ENCODE results near the gene PHF19. TPM values are rescaled to one million over a fixed set of nuclear protein-coding genes. Genes with fewer than 3 reads are reported as not detected.

PHF19 gene
- total RNA-seq, 1 donor from 2014 or later, result 170 TPM

- H3K4me3 Mint-ChIP-seq (ENCODE audit: low read depth), result peak overlapping the region; percentile 4
- H3K9me3 Mint-ChIP-seq, result no peaks in the 10 kb centered on the region
- H3K4me1 Mint-ChIP-seq (ENCODE audit: low read depth), result peaks cover 79% of the 10 kb centered on the region
- H3K27me3 Mint-ChIP-seq (ENCODE audit: low read depth), result no peaks in the 10 kb centered on the region
- intact Hi-C loops (cut with micrococcal nuclease), result no loop called here
- DNase-seq (ENCODE audit: low spot score), result no peak
- H3K36me3 Mint-ChIP-seq (ENCODE audit: low read depth), result peaks cover 97% of the 10 kb centered on the region
- peak overlapping the region; percentile 78 for H3K27ac Mint-ChIP-seq
Measured at GRCh38 chr9:120905315-120906164, 28.6 kb upstream of the PHF19 start.

DNA sequence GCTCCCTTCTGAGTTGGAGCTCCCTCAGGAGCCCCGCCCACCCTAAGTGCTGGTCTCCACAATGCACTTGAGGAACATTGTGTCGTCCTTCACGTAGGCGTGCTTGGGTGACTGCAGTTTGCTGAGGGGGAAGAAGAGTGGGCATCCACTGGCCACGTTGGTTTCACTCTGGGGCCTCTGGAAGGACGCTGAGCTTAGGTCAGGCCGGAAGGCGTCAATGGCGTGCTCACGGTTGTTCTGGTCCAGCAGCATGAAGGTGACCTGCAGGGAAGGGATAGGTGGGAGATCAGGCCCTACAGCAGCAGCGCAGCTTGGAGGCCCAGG lies 28.0 kb upstream of the PHF19 start:
- peak overlapping the region; percentile 4 for H3K4me3 Mint-ChIP-seq (ENCODE audit: low read depth)
- DNase-seq (ENCODE audit: low spot score), result no peak
- peaks cover 80% of the 10 kb centered on the region for H3K4me1 Mint-ChIP-seq (ENCODE audit: low read depth)
- intact Hi-C loops (cut with micrococcal nuclease), result no loop called here
- H3K27me3 Mint-ChIP-seq (ENCODE audit: low read depth), result no peaks in the 10 kb centered on the region
- H3K9me3 Mint-ChIP-seq, result no peaks in the 10 kb centered on the region
- peaks cover 97% of the 10 kb centered on the region for H3K36me3 Mint-ChIP-seq (ENCODE audit: low read depth)
- peak overlapping the region; percentile 78 for H3K27ac Mint-ChIP-seq

GRCh38 chr9:120904061-120904977 lies 27.3 kb upstream of the PHF19 start:
- Mint-ChIP-seq H3K9me3 (no peaks in the 10 kb centered on the region), H3K27me3 (ENCODE audit: low read depth) (no peaks in the 10 kb centered on the region), H3K4me3 (ENCODE audit: low read depth) (no peak overlapping the region), H3K36me3 (ENCODE audit: low read depth) (peaks cover 95% of the 10 kb centered on the region), H3K27ac (peak overlapping the region; percentile 78), H3K4me1 (ENCODE audit: low read depth) (peaks cover 80% of the 10 kb centered on the region)
- DNase-seq (ENCODE audit: low spot score), result no peak
- intact Hi-C loops (cut with micrococcal nuclease), result no loop called here

DNA sequence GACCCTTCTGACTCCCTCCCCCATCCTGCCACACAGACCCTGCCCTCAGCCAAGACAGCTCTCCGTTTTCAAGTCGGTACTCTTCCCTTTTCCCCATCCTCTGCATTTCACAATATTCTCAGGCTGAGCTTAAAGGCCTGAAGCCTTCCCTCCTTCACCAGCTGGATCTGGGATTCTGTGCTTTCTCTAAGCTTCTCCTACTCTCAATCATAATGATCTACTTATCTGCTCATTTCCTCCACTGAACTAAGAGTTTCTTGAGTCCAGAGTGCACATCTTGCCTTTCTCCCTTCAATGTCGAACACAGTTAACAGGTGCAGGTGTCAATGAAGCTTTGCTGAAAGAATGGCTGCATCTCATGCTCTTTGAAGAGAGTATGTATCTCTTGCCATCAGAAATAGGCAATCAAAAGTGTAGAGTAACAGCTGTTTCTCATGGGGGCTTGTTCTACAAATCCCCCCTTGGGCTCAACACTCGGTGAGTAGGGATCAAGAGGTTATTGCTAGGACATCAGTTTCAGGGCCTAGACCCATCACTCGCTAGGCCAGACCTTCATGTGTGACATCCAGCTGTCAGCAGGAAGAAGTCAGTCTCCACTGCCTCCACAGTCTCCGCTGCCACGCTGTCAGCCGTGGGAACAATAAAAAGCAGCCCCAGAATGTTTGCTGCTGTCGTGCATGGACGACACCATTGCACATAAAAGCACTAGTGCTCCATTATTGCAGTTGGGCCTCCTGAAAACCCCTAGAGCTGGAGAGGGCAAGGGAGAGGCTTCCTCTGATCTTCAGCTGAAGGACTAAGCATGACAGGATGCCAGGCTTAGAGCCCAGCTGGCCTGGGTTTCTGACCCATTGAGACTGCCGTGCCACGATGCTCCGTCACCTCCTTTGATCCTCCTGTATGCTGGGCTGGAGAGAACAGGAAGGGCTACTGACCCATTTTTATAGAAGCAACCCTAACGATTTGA lies 25.9 kb upstream of the PHF19 start:
- peak overlapping the region; percentile 19 for H3K4me3 Mint-ChIP-seq (ENCODE audit: low read depth)
- H3K4me1 Mint-ChIP-seq (ENCODE audit: low read depth), result peaks cover 84% of the 10 kb centered on the region
- intact Hi-C loops (cut with micrococcal nuclease), result no loop called here
- H3K36me3 Mint-ChIP-seq (ENCODE audit: low read depth), result peaks cover 95% of the 10 kb centered on the region
- DNase-seq (ENCODE audit: low spot score), result no peak
- no peaks in the 10 kb centered on the region for H3K27me3 Mint-ChIP-seq (ENCODE audit: low read depth)
- no peaks in the 10 kb centered on the region for H3K9me3 Mint-ChIP-seq
- peak overlapping the region; percentile 70 for H3K27ac Mint-ChIP-seq

DNA sequence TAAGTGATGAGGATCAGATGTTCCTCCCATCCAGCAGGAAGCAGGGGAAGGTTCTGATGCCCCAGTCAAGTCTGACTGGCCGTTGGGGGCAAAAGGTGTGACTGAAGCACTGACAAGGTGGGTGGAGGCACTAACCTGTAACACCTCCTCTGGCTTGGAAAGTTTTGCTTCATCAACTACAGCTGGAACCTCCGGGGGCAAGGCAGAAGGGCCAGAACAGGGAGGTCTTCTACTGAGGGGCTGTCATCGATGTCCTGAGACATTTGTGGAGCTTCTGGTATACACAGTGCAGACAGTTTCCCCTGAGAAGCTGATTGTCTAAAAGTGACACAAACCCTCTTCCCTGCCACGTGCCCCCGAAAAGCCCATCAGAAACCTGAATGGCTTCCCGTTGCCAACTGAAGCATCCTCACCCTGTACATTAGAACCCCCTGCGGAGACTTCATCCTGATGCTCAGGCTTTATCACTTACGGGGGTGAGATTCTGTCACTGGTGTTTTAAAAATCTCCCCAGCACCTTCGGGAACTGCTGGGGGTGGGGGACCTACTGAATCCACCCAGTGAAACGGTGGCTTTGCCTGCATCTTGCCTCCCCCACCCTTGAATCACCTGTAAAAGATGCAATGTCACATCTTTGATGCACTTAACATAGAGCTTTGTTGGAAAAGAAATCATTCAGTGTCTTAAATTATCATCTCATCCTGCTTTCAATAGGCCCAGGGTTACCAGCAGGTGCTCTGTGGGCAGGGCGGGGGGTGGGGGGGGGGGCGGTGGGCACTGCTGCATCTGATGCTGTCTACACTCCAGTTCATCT lies 25.0 kb upstream of the PHF19 start:
- peak overlapping the region; percentile 70 for H3K27ac Mint-ChIP-seq
- peaks cover 82% of the 10 kb centered on the region for H3K4me1 Mint-ChIP-seq (ENCODE audit: low read depth)
- no peak for DNase-seq (ENCODE audit: low spot score)
- H3K4me3 Mint-ChIP-seq (ENCODE audit: low read depth), result no peak overlapping the region
- intact Hi-C loops (cut with micrococcal nuclease), result no loop called here
- no peaks in the 10 kb centered on the region for H3K27me3 Mint-ChIP-seq (ENCODE audit: low read depth)
- H3K36me3 Mint-ChIP-seq (ENCODE audit: low read depth), result peaks cover 92% of the 10 kb centered on the region
- H3K9me3 Mint-ChIP-seq, result no peaks in the 10 kb centered on the region

DNA sequence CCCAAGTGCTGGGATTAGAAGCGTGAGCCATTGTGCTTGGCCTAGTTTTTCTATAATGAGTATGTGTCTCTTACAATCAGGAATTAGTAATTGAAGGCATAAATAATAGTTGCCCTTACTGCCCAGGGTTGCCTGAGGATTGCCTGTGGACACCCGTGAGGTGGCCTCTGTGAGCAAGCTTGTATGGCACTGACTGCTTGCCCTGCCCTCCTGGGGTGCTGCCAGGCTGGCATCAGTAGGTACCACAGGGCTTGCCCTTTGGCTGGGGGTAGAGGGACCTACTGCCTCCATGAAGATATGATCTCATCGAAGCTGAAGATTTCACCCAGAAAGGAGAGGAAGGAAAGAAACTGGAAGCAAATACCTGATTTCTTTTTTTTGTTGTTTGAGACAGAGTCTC lies 23.8 kb upstream of the PHF19 start:
- Mint-ChIP-seq H3K36me3 (ENCODE audit: low read depth) (peaks cover 85% of the 10 kb centered on the region), H3K27ac (peak overlapping the region; percentile 82), H3K4me3 (ENCODE audit: low read depth) (no peak overlapping the region), H3K27me3 (ENCODE audit: low read depth) (no peaks in the 10 kb centered on the region), H3K9me3 (no peaks in the 10 kb centered on the region), H3K4me1 (ENCODE audit: low read depth) (peaks cover 75% of the 10 kb centered on the region)
- DNase-seq (ENCODE audit: low spot score), result no peak
- intact Hi-C loops (cut with micrococcal nuclease), result loop anchor here (1.0 kb wide), 1 partner anchor 9 kb away; no protein-coding TSS in a partner anchor

GRCh38 chr9:120899490-120900068 lies 22.6 kb upstream of the PHF19 start:
- Mint-ChIP-seq H3K9me3 (no peaks in the 10 kb centered on the region), H3K27me3 (ENCODE audit: low read depth) (no peaks in the 10 kb centered on the region), H3K4me3 (ENCODE audit: low read depth) (no peak overlapping the region), H3K27ac (peak overlapping the region; percentile 82), H3K36me3 (ENCODE audit: low read depth) (peaks cover 73% of the 10 kb centered on the region), H3K4me1 (ENCODE audit: low read depth) (peaks cover 72% of the 10 kb centered on the region)
- intact Hi-C loops (cut with micrococcal nuclease), result loop anchor here (1.0 kb wide), 1 partner anchor 11 kb away; no protein-coding TSS in a partner anchor
- DNase-seq (ENCODE audit: low spot score), result no peak

DNA sequence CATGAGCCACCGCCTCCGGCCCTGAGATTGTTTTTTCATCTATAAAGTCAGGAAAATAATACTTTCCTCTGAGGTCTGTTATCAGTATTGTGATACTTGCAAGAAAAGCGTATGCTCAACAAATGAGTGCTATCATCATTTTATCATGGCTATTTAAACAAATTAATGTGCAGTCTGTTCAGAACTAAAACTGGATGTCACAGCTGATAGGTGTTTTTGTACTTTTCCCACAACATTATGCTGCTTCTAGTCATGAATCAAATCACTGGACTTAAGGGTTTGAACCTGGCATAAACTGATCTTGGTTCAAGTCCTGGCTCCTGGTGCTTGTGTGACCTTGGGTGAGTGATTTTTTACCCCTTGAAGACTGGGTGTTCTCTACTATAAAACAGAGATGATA lies 21.4 kb upstream of the PHF19 start:
- Mint-ChIP-seq H3K4me1 (ENCODE audit: low read depth) (peaks cover 67% of the 10 kb centered on the region), H3K36me3 (ENCODE audit: low read depth) (peaks cover 63% of the 10 kb centered on the region), H3K9me3 (no peaks in the 10 kb centered on the region), H3K27ac (peak overlapping the region; percentile 68), H3K4me3 (ENCODE audit: low read depth) (no peak overlapping the region), H3K27me3 (ENCODE audit: low read depth) (no peaks in the 10 kb centered on the region)
- intact Hi-C loops (cut with micrococcal nuclease), result no loop called here
- DNase-seq (ENCODE audit: low spot score), result no peak

DNA sequence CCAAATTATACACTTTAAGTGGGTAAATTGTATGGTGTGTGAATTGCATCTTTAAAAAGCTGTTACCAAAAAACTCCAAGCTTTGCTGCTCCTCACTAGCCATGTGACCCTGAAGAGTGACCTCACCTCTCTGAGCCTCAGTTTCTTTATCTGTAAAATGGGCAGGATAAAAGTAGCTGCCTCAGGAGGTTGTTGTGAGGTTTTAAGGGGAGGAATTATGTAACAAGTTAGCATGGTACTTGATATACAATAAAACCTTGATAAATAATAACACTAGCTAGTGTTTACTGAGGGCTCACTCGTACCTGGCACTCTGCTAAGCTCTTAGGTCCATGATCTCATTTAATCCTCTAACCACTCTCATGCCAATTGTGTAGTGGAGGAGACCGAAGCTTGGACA lies 19.0 kb upstream of the PHF19 start:
- no peak overlapping the region for H3K4me3 Mint-ChIP-seq (ENCODE audit: low read depth)
- H3K27ac Mint-ChIP-seq, result peak overlapping the region; percentile 67
- DNase-seq (ENCODE audit: low spot score), result no peak
- H3K9me3 Mint-ChIP-seq, result no peaks in the 10 kb centered on the region
- no peaks in the 10 kb centered on the region for H3K27me3 Mint-ChIP-seq (ENCODE audit: low read depth)
- peaks cover 76% of the 10 kb centered on the region for H3K4me1 Mint-ChIP-seq (ENCODE audit: low read depth)
- peaks cover 40% of the 10 kb centered on the region for H3K36me3 Mint-ChIP-seq (ENCODE audit: low read depth)
- intact Hi-C loops (cut with micrococcal nuclease), result no loop called here

GRCh38 chr9:120894321-120895148 lies 17.5 kb upstream of the PHF19 start:
- Mint-ChIP-seq H3K27me3 (ENCODE audit: low read depth) (no peaks in the 10 kb centered on the region), H3K9me3 (no peaks in the 10 kb centered on the region), H3K27ac (peak overlapping the region; percentile 100), H3K36me3 (ENCODE audit: low read depth) (peaks cover 35% of the 10 kb centered on the region), H3K4me3 (ENCODE audit: low read depth) (no peak overlapping the region), H3K4me1 (ENCODE audit: low read depth) (peaks cover 76% of the 10 kb centered on the region)
- intact Hi-C loops (cut with micrococcal nuclease), result loop anchor here (5.0 kb wide), 1 partner anchor 137 kb away; no protein-coding TSS in a partner anchor
- no peak for DNase-seq (ENCODE audit: low spot score)
